ENCODE results near the gene RBM19.

DNA sequence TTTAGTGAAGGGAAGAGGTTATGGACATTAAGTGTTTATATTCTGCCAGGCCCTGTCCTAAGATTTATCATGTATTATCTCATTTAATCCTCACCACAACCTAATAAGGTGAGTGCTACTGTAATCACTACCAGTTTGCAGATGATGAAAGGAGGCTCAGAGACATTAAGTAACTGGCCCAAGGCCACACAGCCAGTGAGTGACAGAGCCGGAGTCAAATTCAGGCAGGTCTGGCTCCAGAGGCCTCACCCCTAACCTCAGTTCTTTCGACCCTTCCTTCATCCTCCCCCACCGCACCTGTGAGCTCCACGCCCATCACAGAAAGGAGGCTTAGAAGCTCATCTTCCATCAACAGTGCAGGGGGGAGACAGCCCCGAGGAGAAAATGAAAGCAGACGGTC, 197.3 kb downstream of the RBM19 start:
- TF ChIP-seq, protein P1, sequence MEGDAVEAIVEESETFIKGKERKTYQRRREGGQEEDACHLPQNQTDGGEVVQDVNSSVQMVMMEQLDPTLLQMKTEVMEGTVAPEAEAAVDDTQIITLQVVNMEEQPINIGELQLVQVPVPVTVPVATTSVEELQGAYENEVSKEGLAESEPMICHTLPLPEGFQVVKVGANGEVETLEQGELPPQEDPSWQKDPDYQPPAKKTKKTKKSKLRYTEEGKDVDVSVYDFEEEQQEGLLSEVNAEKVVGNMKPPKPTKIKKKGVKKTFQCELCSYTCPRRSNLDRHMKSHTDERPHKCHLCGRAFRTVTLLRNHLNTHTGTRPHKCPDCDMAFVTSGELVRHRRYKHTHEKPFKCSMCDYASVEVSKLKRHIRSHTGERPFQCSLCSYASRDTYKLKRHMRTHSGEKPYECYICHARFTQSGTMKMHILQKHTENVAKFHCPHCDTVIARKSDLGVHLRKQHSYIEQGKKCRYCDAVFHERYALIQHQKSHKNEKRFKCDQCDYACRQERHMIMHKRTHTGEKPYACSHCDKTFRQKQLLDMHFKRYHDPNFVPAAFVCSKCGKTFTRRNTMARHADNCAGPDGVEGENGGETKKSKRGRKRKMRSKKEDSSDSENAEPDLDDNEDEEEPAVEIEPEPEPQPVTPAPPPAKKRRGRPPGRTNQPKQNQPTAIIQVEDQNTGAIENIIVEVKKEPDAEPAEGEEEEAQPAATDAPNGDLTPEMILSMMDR (IDR thresholded peaks at IDR 0.05; ENCODE audit: low read length), result no peak
- TF ChIP-seq EZH2 (optimal IDR thresholded peaks at IDR 0.05; ENCODE audit: low read depth, low read length), result no peak
- TF ChIP-seq EZH2phosphoT487 (IDR thresholded peaks at IDR 0.05; ENCODE audit: low read length), result no peak
